GM18511 (cell line): ENCODE results near the gene PAM16.
A peak's percentile ranks its signal among the peaks of the same experiment; 100 is the strongest.

ENCODE experiments used
- ATAC-seq: cut with Tn5 transposase; IDR thresholded peaks from one replicate; pipeline ENCODE4 v1.9.1; 2021; ENCODE audit warnings: mild to moderate bottlenecking, moderate library complexity; ENCODE audit not compliant: unreplicated experiment

Gene PAM16

GRCh38 chr16:4372001-4372577 lies 21.0 kb upstream of the PAM16 start:
- ATAC-seq, result peak; percentile 51

DNA sequence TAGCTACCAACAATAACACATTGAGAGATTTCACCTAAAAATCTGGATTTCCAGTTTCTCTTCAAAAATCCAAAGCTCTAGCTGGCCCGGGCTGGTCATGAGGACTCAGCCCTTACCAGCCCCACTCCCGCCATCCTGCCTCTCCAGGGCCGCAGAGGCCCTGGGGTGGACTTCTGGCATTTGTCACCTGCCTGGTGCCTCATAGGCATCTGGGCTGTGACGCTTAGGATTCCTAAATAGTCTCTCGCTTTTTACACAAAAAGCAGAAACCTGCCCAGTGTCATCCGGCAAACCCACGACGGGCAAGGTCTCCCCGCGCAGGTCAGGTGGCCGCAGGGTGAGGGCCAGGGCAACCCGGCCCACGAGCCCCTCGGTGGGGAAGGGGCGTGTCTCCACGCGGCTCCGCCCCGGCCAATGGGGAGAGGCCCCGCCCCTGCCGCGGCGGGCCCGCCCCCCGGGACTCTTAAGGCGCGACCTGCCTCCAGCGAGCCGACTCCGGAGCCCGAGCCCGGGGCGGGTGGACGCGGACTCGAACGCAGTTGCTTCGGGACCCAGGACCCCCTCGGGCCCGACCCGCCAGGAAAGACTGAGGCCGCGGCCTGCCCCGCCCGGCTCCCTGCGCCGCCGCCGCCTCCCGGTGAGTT lies 20.4 kb upstream of the PAM16 start, which contains the start of gene VASN:
Gene VASN, plus strand, starts transcription at position 492 of the 644 bp plus-strand sequence. CDS start 9,030 bp downstream, outside the sequence.
- ATAC-seq, result peak; percentile 64

DNA sequence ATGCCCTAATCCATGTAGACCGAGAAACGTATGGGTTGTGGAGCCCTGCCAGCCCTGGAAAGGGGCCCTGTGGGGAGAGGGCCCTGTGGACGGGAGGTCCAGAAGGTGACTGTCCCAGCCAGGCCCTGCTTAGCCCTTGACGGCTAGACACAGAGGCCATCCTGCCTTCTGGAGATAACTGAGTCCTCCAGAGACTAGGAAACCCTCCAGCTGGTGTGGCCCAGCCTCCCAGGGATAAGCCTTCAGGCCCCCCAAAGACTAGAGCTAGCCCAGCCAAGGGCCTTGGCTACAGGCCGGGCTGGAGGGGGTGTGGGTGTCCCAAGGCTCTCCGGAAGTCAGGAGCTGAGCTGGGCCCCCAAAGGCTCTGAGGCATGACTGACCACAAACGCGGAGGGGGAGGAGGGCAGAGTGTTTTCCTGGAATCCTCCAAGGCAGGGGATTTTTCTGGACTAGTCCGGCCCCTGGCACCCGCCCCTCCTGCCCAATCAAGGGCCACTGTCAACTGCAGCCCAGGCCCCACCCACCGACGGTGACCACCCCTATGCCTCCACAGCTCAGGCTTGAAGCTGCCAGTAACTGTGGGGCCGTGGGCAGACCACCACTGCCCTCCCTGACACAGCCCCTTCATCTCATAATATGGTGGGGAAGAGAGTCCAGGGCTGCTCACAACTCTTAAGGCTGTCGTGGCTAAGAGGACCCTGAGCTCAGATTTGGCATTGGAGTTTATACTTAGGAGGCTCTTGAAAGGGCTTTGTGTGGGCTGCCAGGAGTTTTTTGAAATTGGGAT lies 19.6 kb upstream of the PAM16 start:
- no peak for ATAC-seq

- ATAC-seq, result no peak
Observed at GRCh38 chr16:4370151-4370550, 19.0 kb upstream of the PAM16 start.

DNA sequence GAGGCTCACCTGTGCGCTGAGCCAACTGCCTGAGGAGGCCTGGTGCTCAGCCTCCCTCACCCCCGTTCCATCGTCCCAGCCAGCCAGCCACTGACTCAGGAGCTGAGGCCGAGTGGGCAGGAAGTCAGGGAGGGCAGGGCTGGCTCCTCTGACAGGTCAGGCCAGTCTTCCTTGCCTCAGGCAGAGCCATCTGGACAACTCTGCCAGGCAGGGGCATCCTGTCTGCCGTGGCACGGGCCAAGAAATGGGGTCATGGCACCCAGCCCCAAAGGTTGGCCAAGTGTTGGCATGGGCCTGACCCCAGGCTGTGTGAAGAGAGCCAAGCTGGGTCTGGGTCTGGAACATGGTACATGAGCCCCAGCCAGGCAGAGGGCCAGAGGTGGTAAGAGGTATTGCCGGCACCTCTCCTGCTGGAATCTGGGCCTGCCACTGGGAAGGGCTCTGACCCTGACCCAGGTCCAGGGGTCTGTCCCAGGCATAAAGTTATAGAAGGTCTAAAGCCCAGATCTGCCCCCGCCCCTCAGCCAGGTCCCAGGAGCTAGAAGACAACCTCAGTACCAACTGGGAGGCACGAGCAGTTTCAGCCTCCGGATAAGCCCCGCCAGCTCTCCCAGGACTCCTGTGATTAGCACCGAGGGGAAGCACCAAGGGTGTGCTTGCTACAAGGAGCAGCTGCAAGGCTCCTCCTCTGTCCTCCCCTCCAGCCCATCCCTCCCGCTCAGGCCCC lies 18.0 kb upstream of the PAM16 start:
- no peak for ATAC-seq

GRCh38 chr16:4367393-4367856 lies 16.3 kb upstream of the PAM16 start:
- no peak for ATAC-seq

- ATAC-seq, result no peak
Observed at GRCh38 chr16:4366016-4366415, 14.9 kb upstream of the PAM16 start.

DNA sequence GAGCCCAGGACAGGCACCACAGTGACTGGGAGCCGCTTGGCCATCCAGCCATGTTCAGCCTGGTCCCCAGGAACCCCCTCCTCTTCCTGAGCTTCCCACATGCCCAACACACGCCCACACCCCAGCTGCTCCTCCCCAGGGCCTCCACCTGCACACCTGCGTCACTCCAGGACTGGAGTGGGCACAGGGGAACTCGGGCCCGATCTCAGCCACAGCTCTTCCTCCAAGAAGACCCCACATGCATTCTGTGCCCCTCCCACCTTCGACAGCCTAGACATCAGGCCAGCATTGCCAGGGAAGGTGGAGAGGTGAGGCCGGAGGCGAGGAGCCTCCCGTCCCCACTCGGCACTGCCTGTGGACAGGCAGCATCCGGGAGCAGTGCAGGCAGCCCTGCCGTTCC lies 14.5 kb upstream of the PAM16 start:
- no peak for ATAC-seq

DNA sequence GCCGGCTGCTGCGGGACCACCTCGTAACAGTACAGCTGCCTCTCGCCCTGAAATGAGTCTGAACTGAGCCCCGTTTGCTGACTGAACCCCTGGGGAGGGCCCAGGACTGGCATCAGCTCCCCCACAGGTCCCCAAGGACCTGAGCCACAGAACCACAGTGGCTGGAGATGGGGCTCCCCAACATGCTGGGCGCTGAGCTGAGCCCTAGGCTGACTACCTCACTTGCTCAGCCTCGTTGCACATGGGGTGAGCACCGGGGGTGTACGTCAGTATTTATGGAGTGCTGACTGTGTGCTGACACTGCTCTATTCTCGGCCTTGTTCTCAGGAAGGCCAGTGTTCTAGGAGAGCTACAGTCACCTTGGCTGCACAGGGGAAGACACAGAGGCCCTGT lies 13.9 kb upstream of the PAM16 start:
- ATAC-seq, result peak; percentile 96

GRCh38 chr16:4364196-4365013 lies 13.3 kb upstream of the PAM16 start:
- no peak for ATAC-seq

- no peak for ATAC-seq
Observed at GRCh38 chr16:4362476-4363135, 11.5 kb upstream of the PAM16 start.

DNA sequence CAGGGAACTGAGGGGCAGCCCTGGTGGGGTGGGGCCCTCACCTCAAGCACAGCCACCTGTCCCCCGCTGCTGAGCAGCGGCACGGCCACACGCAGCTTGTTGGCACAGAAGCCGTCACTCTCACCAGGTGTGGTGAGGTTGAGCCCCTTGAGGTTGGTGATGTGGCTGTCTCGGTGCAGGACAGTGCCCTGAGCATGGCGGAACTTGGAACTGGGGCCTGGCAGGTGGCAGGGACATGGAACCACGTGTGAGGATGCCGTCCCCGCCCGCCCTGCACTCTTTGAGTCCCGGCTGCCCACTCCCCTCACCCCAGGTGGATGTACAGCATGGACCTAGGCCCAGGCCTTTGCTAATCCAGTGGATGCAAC lies 10.8 kb upstream of the PAM16 start:
- no peak for ATAC-seq

GRCh38 chr16:4361033-4361943 lies 10.2 kb upstream of the PAM16 start:
- no peak for ATAC-seq

DNA sequence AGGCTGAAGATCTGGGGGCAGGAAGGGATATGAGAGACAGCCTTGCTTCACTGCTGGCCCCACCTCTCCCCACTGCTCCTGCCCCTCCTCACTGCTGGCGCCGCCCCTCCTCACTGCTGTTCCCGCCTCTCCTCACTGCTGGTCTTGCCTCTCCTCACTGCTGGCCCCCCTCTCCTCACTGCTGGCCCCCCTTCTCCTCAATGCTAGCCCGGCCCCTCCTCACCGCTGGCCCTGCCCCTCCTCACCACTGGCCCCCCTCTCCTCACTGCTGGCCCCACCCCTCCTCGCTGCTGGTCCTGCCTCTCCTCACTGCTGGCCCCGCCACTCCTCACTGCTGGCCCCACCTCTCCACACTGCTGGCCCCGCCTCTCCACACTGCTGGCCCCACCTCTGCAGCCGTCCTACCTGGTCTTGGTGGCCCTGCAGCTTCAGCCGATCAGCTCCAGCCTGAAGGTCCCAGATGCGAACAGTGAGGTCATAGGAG lies 9.5 kb upstream of the PAM16 start:
- ATAC-seq, result no peak

- ATAC-seq, result no peak
Observed at GRCh38 chr16:4359914-4360313, 8.8 kb upstream of the PAM16 start.

GRCh38 chr16:4358831-4359561 lies 7.9 kb upstream of the PAM16 start:
- no peak for ATAC-seq

- no peak for ATAC-seq
Observed at GRCh38 chr16:4358236-4358635, 7.1 kb upstream of the PAM16 start.

GRCh38 chr16:4356820-4357219 lies 5.7 kb upstream of the PAM16 start:
- ATAC-seq, result no peak
